ENCODE measurements around the gene CHD2.

CHD2 gene

DNA sequence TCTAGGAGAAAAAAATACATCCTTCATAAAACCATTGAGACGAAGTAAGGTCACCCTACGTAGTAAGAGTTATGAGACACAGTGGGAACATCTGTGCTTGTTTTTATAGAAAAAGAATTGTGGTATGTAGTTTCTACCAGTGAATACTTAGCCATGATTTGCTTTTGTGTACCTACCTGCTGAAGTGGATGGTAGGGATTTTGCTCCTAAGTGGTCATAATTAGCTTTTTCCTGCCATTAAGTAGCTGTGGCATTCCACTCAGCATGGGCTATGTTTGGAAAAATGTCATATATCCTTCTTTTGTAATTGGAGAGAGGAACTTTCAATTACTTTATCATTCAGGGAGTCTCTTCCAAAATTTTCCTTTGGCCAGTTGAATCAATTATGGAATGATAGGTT is 63.7 kb downstream of the CHD2 start:
- no peak for DNase-seq

DNA sequence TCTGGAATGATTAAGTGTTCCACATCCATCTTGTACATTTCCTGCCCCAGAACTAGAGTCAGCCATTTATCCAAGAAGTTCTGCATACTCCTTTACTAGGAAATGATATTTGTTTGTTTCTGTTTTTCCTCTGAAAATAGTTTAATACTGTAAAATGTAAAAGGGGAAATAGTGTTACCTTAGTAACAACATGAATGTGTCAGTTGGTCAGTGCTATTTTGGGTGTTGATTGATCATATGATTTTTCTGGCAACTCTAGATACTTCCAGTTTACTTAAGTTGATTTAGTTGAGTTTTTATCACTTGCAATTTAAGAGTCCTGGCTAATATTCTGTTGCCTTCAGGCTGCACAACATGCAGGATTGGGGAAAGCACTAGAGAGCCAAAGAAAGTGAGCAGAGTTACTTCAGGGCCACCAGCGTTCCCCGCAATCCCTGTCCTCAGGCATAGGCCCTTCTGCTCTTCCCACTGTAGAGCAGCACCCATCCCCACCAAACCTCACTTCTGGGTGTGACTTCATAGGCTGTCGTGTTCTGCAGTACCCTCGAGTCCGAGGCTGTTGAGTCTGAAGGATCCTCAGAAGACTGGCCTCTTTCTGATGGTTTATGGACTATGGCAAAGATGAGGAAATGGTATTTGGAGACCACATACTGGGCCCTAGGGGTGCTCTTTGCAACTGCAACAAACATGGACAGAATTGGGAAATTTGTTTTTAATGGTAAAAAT is 69.0 kb downstream of the CHD2 start:
- DNase-seq, result no peak

DNA sequence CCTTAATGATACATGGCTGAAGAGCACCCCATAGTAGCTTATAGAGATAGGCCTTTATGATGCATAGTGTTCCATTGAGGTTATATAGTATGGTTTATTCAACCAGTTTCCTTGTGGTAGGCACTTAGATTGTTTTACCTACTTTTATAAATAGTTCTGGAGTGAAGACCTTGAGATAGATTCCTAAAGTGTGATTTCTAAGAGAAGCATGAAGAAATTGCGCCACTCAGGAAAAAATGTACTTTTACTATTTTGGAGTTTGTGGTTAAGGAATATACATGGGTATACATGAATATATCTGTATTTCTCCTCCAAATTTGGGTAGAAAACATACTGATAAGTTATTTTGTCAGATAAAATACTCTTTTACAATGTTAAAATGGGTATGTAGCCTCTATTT is 70.5 kb downstream of the CHD2 start:
- no peak for DNase-seq

DNA sequence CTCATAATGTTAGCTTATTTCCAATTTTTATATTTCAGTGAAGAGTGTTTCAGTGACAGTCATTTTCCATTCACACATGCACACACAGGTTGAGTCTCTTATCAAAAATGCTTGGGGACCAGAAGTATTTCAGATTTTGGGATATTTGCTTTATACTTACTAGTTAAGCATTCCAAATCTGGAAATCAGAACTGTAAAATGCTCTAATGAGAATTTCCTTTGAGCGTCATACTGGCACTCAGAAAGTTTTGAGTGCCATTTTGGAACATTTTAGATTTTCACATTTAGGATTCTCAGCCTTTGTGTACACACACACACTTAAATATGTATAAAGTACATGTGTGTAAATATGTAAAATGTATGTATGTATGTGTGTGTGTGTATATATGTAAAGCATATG is 71.0 kb downstream of the CHD2 start:
- DNase-seq, result no peak

DNA sequence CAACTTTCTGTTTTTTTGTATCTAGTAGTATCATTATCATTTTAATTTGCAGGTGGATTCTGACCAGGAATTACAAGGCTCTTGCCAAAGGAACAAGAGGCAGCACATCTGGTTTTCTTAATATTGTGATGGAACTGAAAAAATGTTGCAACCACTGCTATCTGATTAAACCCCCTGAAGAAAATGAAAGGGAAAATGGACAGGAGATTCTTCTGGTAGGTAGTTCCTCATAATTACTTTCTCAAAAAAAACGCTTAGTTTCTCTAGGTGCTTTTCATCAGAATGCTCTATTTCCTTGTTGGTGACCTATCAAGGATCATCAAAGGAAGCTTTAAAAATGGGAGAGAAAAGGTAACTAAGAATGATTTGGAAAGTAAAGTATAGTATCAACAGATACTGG is 71.6 kb downstream of the CHD2 start:
- DNase-seq, result no peak

DNA sequence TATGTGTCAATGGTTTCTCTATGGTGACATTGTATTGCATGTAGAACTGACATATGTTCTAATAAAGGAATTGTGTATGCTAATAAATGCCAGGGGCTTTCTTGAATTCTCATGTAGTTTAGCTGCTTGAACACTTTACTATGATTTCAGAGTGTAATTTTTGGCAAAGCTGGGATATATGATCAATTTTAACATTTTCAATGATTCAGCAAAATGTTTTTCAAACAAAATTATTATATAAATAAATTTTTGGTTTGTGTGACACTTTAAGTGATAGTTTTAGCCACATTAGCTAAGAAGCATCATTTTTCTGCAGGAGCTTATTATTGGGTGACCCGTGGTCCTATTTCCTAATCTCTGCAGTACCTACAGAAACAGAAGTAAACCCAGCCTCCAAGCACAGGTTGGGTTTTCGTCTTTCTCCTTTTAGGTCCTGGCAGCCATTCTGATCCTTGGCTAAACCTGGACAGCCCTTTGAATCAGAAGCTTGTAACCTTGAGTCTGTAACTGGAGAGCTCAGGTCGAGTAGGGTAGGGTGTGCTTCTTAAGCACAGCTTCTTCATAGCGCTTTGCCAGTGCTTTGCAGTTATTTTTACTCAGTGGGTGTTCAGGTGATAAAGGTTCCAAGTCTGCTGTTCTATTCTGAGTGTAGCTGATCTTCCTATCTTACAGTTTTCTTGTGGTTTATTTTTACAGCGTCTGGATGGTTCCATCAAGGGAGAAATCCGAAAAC is 74.2 kb downstream of the CHD2 start:
- no peak for DNase-seq

DNA sequence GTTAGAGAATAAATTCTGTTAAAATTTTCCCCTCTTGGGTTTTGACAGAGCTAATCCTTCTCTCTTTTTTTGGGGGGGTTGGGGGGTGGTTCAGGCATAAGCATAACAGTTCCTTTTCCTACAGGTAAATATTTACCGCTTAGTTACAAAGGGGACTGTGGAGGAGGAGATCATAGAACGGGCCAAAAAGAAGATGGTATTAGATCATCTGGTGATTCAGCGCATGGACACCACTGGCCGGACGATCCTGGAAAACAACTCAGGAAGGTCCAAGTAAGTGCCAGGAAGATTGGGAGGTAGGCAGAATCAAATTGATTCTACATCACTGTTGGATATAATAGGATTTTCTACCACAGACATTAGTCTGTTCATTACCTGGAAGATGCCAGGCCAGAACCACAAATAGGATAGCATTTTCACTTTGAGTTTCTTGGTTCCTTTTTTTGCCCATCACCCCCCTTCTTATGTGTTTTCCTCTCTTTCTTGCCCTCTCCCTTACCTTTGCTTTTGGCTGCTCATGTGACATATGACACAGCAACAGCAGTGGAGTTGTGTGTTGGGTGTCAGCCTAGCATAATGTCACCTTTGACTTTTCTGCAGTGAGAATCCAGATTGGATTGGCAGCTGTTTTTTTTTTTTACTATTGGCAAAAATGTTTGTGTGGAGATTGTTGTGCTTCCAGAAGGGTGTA is 79.0 kb downstream of the CHD2 start:
- no peak for DNase-seq

DNA sequence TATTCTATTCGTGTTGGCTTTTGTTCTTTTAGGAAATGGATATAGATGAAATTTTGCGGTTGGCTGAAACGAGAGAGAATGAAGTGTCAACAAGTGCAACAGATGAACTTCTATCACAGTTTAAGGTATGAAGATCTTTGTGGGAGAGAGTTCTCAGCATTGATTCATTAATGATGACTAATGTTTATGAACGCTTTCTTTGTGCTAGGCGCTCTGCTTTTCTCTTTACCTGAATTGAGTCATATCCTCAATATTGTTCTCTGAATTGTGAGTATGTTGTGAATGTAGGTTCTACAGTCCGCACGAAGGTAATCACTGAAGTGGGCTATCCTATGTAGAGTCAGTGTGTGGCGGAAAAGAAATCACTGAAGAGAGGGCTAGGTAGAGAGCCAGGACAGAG is 81.2 kb downstream of the CHD2 start:
- DNase-seq, result no peak

DNA sequence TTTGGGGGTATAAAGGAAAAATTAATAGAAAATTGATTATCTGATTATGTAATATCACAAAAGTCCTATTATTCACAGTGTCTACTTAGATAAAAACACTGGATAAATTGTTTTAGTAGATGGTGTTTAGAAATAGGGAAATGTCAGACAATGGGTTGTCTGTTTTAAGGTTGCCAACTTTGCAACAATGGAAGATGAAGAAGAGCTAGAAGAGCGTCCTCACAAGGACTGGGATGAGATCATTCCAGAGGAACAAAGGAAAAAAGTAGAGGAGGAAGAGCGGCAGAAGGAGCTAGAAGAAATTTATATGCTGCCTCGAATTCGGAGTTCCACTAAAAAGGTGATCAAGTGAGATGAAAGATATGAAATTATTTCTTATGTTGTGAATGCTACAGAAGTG is 84.0 kb downstream of the CHD2 start:
- no peak for DNase-seq

DNA sequence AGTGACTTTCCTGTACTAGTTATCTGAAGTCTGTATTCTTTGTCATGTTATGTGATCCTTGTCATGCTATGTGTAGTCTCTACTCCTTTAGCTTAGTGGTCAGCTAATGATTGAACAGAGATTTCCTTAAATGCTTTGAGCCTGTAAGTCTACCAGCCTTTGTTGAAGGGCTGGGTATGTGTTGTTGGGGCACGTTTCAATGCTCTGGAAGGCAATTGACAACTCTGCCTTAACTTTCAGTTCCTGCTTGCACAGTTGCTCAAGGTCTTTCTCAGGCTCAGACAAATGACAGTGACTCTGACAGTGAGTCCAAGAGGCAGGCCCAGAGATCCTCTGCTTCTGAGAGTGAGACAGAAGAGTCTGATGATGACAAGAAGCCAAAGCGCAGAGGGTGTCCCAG is 89.3 kb downstream of the CHD2 start:
- DNase-seq, result no peak

DNA sequence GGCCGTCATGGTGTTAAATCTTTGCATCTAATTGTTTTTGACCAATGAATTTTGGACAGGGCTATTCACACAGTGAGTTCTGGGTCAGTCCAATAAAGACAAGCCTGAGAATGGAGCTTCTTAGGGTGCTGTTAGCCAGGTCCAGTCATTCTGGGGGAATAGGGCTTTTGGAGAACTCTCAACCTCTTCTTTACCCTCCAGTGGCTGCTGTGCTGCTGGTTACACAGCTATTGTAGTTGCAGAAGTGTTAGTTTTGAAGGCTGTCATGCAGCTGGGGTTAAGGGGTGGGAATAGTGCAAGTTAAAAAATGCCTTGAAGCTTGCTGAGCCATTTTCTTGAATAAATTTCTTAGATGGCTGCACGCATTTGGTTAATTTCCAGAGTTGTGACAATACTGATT is 89.9 kb downstream of the CHD2 start:
- DNase-seq, result no peak

DNA sequence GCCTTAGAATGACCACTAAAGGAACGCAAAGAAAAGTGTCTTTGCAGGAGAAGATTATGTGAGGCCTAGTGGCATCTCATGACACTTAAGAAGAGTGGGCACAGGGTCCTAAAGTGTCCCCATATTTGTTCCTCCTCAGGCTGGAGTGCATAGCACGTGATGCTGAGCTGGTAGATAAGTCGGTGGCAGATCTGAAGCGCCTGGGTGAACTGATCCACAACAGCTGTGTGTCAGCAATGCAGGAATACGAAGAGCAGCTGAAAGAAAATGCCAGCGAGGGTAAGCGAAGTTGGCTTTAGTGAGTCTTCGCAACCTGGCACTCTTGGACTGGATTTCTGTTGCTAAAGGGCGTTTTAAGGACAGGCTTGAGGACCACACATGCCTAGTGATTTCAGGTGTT is 92.6 kb downstream of the CHD2 start:
- DNase-seq, result no peak

DNA sequence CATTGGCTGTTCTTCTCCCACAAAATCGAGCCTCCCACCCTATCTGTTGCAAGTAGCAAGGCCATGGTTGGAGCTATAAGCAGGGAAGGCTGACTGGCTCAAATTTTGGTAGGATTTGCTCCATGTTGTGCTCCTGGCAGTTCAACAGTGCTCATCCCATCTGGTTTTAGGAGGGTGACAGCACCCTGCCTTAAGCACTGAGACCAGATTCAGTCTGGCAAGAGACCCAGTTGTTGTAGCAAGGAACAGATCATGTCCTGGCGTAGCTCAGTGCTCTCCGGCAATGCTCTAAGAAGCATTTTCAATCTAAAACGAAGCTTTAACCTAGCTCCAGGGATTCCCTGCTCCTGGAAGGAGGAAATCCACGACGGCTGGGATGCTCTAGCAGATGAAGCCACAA is 97.7 kb downstream of the CHD2 start:
- no peak for DNase-seq

DNA sequence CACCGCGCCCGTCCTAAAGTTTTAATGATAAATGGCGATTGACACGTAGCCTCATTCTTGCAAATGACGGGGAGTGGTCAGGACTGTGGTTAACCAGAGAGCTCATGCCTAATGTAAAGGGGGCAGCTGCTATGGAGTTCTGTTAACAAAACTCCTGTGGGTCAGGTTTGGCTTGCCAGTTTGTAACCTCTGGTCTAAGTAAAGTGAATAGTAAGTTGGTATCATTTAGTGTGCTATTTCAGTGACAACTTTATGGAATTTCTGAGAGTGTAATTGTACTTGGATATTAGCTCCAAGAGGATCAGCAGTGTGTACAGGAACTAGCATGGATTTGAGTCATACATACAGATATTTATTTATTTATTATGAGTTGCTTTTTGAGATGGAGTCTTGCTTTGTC is 101.0 kb downstream of the CHD2 start:
- no peak for DNase-seq

DNA sequence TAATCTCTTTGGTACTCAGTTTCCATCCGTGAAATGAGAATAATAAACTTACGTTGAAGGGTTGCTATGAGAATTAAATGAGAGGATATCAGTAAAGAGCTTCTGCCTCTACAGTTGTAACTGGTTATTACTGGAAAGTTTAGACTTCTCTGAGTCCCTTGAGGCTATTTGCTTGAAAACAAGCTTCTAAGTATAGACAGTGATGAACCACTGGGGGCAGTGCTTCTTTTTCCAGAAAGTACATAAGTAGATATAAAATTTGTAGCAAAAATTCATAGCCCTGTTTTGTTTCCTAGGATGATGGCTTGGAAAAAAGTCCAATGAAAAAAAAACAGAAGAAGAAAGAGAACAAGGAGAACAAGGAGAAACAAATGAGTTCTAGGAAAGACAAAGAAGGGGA is 101.8 kb downstream of the CHD2 start:
- no peak for DNase-seq

DNA sequence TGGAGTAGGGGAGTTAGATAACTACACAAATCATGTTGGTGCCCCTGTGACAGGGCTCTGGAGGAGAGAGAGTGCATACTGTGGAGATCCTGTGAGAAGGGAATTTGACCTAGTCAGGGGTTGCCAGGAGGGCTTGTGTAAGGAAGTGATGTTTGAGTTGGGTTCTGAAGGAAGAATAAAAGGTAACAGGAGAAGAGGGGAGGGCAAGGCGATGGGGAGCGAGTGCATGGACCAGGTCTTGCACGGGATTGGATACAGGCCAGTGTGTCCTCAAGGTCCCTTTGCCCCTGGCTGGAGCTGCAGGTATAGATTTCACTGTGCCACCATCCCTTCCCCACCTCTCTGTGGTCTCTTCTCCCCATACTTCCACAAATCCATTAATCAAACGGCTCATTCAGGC is 105.0 kb downstream of the CHD2 start:
- DNase-seq, result no peak

DNA sequence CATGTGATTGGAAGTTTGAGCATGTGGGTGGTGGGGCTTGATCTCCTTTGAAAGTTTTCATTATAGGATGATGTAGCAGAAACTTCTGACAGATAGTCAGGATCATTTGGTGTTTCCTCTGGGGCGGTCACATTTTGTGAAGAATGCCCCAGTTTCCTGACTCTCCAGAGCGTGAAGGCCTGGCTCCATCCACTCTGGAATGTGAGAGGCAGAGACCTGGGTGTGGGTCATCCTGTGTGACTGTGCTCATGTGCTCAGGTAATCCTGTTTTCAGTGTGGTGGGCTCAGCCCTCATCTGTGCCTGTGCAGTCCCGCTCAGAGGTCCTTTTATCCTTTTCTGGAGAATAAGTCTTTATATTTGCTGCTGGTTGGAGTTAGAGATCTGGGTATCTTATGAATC is 107.9 kb downstream of the CHD2 start:
- DNase-seq, result no peak

DNA sequence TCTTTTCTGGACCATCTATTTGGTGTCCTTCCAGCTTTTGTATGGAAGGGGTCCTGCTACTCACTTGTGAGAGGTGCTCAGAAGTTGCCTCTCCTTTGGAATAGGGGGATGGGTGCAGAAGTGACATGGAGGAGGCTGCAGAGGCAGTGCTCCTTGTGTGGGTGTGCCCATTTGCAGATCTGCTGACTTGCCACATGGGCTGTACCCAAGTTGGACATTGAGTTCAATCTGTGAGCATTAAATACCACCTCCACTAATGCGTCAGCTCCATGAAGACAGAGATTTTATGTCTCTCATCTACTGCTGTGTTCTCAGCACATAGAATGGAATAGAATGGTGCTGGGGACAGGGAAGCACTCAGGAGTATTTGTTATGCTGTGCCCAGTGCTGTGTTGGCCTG is 112.7 kb downstream of the CHD2 start:
- no peak for DNase-seq

DNA sequence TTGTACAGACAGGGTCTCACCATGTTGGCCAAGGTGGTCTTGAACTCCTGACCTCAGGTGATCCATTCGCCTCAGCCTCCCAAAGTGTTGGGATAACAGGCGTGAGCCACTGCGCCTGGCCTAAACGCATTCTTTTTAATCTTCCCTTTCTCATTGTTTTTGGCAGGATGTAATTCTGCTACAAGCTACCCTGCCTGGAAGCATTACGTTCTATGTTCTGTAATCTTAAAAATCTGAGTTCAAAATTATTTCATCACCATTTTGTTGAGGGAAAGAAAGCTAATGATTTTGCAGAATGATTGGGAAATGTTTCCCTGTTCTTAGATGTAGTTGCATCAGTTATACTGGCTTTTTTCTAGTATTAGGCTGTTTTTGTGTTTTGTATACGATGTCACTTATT is 117.4 kb downstream of the CHD2 start:
- DNase-seq, result no peak

DNA sequence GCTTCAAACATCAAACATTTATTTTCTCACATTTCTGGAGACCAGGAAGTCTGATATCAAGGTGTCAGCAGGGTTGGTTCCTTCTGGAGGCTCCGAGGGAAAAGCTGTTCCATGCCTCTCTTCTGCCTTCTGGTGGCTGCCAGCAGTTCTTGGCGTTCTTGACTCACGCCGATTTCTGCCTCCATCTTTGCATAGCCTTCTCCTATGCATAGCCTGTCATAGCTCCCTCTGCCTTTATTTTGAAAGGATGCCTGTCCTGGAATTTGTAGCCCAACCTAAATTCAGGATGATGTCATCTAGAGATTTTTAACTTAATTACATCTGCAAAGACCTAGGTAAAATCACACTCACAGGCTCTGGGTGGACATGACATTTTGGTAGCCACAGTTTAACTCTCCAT is 118.5 kb downstream of the CHD2 start:
- peak; percentile 22 for DNase-seq

DNA sequence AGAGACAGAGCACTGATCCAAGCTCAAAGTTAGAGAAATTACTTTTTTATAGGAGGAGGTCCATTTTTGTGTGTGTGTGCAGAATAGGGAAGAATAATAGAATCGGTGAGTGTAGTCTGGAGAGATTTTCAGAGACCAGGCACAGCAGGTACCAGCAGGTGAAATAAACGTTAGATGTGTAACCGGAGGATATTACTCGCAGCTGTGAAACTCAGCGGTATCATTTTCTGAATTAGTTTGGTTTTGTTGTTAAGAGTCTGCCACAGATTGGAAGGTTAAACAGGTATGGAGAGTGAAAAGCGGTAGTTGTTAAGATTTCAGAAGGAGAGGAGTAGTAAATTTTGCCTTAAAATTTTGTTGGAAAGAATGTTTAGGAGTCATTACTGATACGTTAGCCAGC is 119.0 kb downstream of the CHD2 start:
- DNase-seq, result no peak

DNA sequence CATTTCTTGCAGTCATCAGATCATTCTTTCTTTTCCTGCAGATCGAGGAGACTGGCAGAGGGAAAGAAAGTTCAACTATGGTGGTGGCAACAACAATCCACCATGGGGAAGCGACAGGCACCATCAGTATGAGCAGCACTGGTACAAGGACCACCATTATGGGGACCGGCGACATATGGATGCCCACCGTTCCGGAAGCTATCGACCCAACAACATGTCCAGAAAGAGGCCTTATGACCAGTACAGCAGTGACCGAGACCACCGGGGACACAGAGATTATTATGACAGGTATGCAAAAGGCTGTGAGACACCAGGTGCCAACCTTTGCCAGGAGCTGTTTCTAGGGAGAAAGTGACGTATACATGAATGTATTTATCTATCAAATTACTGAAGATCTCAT is 119.8 kb downstream of the CHD2 start:
- DNase-seq, result no peak

DNA sequence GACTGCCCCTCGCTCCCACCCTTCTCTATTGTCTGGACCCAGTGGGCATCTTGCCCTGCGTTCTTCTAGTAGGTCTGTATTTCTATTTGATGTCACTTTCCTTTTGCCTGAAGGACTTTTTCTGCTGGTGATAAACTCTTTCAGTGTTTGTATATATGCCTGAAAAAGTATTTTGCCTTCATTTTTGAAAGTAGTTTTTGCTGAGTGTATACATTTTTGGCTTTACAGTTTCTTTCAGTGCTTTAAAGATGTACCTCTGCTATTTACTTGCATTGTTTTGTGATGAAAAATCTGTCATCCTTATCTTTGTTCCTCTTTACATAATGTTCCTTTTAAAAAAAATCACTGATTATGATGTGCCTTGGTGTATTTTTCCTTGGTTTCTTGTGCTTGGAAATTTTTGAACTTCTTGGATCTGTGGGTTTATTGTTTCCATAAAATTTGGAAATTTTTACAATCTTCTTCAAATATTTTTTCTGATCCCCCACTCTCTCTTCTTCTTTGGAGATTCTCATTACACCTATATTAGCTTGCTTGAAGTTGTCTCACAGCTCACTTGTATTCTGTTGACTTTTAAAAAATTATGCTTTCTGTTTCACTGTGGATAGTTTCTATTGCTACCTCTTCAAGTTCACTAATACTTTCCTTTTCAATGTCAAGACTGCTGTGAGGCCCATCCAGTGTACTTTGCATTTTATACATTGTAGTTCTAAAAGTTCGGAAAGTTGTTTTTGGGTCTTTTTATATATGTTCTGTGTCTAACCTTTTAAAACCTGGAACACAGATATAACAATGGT is 121.0 kb downstream of the CHD2 start:
- no peak for DNase-seq

DNA sequence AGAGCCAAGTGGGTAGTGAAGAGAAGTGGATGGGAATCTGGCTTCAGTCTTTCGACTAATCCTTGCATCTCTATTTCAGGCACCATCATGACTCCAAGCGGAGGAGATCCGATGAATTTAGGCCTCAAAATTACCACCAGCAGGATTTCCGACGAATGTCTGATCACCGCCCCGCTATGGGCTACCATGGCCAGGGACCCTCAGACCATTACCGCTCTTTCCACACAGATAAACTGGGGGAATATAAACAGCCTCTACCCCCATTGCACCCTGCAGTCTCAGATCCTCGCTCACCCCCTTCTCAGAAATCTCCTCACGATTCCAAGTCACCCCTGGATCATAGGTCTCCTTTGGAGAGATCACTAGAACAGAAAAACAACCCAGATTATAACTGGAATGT is 124.2 kb downstream of the CHD2 start:
- DNase-seq, result no peak
